ENCODE results near the gene TPCN1.

The TPCN1 gene

DNA sequence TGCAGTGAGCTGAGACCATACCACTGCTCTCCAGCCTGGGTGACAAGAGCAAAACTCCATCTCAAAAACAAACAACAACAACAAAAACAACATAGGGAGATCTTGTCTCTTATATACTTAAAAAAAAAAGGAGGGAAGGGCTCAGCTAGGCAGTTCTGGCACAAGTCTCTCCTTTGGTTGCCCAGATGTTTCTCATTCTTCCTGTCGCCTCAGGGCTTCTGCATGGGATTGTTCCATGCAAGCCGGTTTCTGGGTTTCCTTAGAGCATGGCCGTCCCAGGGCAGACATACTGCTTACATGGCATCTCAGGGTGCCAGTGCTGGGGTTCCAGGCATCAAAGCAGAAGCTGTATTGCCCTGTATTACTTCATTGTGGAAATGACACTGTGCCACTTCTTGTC lies 118.8 kb downstream of the TPCN1 start:
- Histone ChIP-seq H3K4me3 (IDR thresholded peaks at IDR 0.05; ENCODE audit: insufficient read depth, low read depth, low read length) (no peak overlapping the region), H3K4me1 (ENCODE audit: low read depth, poor library complexity, severe bottlenecking) (no peaks in the 10 kb centered on the region), H3K79me2 (ENCODE audit: insufficient read depth, low read depth) (no peaks in the 10 kb centered on the region), H4K20me1 (ENCODE audit: insufficient read depth) (no peaks in the 10 kb centered on the region), H3K4me2 (no peak overlapping the region), H2AFZ (ENCODE audit: low read depth) (no peak overlapping the region), H3K9ac (no peak overlapping the region), H3K36me3 (ENCODE audit: insufficient read depth) (no peaks in the 10 kb centered on the region), H3K27me3 (ENCODE audit: insufficient read depth, low read depth) (no peaks in the 10 kb centered on the region), H3K27ac (no peak overlapping the region)
- TF ChIP-seq, protein P1, sequence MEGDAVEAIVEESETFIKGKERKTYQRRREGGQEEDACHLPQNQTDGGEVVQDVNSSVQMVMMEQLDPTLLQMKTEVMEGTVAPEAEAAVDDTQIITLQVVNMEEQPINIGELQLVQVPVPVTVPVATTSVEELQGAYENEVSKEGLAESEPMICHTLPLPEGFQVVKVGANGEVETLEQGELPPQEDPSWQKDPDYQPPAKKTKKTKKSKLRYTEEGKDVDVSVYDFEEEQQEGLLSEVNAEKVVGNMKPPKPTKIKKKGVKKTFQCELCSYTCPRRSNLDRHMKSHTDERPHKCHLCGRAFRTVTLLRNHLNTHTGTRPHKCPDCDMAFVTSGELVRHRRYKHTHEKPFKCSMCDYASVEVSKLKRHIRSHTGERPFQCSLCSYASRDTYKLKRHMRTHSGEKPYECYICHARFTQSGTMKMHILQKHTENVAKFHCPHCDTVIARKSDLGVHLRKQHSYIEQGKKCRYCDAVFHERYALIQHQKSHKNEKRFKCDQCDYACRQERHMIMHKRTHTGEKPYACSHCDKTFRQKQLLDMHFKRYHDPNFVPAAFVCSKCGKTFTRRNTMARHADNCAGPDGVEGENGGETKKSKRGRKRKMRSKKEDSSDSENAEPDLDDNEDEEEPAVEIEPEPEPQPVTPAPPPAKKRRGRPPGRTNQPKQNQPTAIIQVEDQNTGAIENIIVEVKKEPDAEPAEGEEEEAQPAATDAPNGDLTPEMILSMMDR (conservative IDR thresholded peaks at IDR 0.05; ENCODE audit: low read depth, low read length), result no peak

DNA sequence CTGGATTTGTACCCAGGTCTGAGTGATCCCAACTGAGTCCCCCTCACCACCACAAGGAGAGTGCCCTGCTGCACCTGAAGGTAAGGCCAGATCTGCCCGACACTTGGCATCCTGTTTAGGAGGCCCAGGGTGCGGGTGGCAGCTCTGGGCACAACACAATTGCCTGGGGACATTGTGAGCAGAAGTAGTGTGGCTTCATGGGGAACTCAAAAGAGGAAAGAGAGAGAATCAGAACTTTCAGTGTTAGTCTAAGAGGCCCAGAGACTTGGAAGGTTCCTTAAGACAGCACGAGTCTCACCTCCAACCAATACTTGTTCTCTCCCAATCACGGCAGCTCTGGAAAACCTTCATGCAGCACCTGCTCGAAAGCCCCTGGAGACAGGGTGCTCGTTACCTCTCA lies 120.3 kb downstream of the TPCN1 start:
- Histone ChIP-seq H3K4me2 (no peak overlapping the region), H3K79me2 (ENCODE audit: insufficient read depth, low read depth) (no peaks in the 10 kb centered on the region), H3K27ac (no peak overlapping the region), H2AFZ (ENCODE audit: low read depth) (no peak overlapping the region), H3K4me1 (ENCODE audit: low read depth, poor library complexity, severe bottlenecking) (no peaks in the 10 kb centered on the region), H3K9ac (no peak overlapping the region), H3K4me3 (IDR thresholded peaks at IDR 0.05; ENCODE audit: insufficient read depth, low read depth, low read length) (no peak overlapping the region), H4K20me1 (ENCODE audit: insufficient read depth) (no peaks in the 10 kb centered on the region), H3K36me3 (ENCODE audit: insufficient read depth) (no peaks in the 10 kb centered on the region), H3K27me3 (ENCODE audit: insufficient read depth, low read depth) (no peaks in the 10 kb centered on the region)
- TF ChIP-seq, protein P1 (conservative IDR thresholded peaks at IDR 0.05; ENCODE audit: low read depth, low read length), result no peak

DNA sequence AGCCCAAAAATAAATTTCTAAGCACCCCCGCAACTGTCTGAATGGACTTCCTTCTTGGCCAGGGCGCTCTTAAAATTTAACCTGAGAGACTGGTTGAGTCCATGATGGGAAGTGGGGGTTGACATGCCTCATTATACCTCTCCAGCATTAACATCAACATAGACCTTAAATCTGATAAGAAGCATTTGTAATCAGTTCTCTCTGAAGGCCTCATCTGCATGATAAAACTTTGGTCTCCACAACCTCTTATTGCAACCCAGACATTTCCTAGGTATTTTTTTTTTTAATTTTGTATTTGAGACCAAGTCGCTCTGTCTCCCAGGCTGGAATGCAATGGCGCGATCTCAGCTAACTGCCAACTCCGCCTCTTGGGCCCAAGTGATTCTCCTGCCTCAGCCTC lies 124.1 kb downstream of the TPCN1 start:
- Histone ChIP-seq H2AFZ (ENCODE audit: low read depth) (no peak overlapping the region), H3K36me3 (ENCODE audit: insufficient read depth) (no peaks in the 10 kb centered on the region), H3K4me3 (IDR thresholded peaks at IDR 0.05; ENCODE audit: insufficient read depth, low read depth, low read length) (no peak overlapping the region), H3K4me1 (ENCODE audit: low read depth, poor library complexity, severe bottlenecking) (no peaks in the 10 kb centered on the region), H3K79me2 (ENCODE audit: insufficient read depth, low read depth) (no peaks in the 10 kb centered on the region), H3K27ac (no peak overlapping the region), H3K4me2 (no peak overlapping the region), H3K27me3 (ENCODE audit: insufficient read depth, low read depth) (no peaks in the 10 kb centered on the region), H4K20me1 (ENCODE audit: insufficient read depth) (no peaks in the 10 kb centered on the region), H3K9ac (no peak overlapping the region)
- TF ChIP-seq, protein P1 (conservative IDR thresholded peaks at IDR 0.05; ENCODE audit: low read depth, low read length), result no peak

DNA sequence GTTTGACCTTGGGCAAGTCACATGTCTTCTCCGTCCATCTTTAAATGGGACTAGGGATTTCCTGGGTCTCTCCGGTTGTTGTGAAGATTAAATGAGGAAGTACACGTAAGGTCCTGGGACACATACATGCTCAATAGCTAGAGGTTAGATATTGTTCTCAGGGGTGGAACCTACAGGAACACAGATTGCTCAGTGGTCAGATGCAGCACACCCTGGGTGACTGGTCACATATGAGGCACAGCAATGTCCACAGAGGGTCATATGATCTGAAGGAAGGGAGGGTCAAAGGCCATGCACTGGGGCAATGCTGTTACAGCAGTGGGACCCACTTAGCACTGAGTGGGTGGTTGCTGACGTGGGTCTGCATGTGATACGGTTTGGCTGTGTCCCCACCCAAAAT lies 125.1 kb downstream of the TPCN1 start:
- no peak overlapping the region for H3K4me3 ChIP-seq (IDR thresholded peaks at IDR 0.05; ENCODE audit: insufficient read depth, low read depth, low read length)
- TF ChIP-seq, protein P1 (conservative IDR thresholded peaks at IDR 0.05; ENCODE audit: low read depth, low read length), result no peak
- H3K79me2 ChIP-seq (ENCODE audit: insufficient read depth, low read depth), result no peaks in the 10 kb centered on the region
- H3K4me2 ChIP-seq, result no peak overlapping the region
- H2AFZ ChIP-seq (ENCODE audit: low read depth), result no peak overlapping the region
- H3K27me3 ChIP-seq (ENCODE audit: insufficient read depth, low read depth), result no peaks in the 10 kb centered on the region
- no peaks in the 10 kb centered on the region for H3K36me3 ChIP-seq (ENCODE audit: insufficient read depth)
- no peaks in the 10 kb centered on the region for H3K4me1 ChIP-seq (ENCODE audit: low read depth, poor library complexity, severe bottlenecking)
- no peak overlapping the region for H3K9ac ChIP-seq
- no peaks in the 10 kb centered on the region for H4K20me1 ChIP-seq (ENCODE audit: insufficient read depth)
- no peak overlapping the region for H3K27ac ChIP-seq

DNA sequence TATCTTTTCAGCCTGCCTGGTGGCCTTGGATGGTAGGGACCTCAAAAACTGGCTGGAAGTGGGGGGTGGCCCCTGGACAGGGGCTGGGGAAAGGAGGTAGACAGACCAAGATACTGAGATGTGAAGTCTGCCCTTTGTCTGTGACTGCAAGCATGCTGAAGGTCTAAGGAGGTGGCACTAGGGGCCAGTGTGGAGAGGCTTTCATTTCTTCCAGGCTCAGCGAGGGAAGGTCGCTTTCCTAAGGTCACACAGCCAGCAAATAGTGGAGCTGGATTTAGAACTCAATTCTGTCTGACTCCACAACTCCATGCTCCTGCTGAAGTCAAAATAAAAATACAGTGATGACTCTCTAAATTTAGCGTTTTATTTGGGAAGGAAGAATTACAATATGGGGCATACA lies 125.8 kb downstream of the TPCN1 start:
- Histone ChIP-seq H3K4me1 (ENCODE audit: low read depth, poor library complexity, severe bottlenecking) (no peaks in the 10 kb centered on the region), H3K9ac (no peak overlapping the region), H3K27ac (no peak overlapping the region), H3K4me2 (no peak overlapping the region), H3K36me3 (ENCODE audit: insufficient read depth) (no peaks in the 10 kb centered on the region), H3K27me3 (ENCODE audit: insufficient read depth, low read depth) (no peaks in the 10 kb centered on the region), H2AFZ (ENCODE audit: low read depth) (no peak overlapping the region), H3K4me3 (IDR thresholded peaks at IDR 0.05; ENCODE audit: insufficient read depth, low read depth, low read length) (no peak overlapping the region), H3K79me2 (ENCODE audit: insufficient read depth, low read depth) (no peaks in the 10 kb centered on the region), H4K20me1 (ENCODE audit: insufficient read depth) (no peaks in the 10 kb centered on the region)
- TF ChIP-seq, protein P1 (conservative IDR thresholded peaks at IDR 0.05; ENCODE audit: low read depth, low read length), result no peak

Measured in KMS-11 (cell line).